ENCODE results near the gene CCDC142. TPM values are rescaled to one million over a fixed set of nuclear protein-coding genes. Genes with fewer than 3 reads are reported as not detected.

Gene CCDC142
- total and polyA plus RNA-seq, 9 of the 15 experiments (the other 6 are each of a cell fraction or from before 2014, with no cell fraction given), result 0.55 to 11.7 (median 7.2) TPM

DNA sequence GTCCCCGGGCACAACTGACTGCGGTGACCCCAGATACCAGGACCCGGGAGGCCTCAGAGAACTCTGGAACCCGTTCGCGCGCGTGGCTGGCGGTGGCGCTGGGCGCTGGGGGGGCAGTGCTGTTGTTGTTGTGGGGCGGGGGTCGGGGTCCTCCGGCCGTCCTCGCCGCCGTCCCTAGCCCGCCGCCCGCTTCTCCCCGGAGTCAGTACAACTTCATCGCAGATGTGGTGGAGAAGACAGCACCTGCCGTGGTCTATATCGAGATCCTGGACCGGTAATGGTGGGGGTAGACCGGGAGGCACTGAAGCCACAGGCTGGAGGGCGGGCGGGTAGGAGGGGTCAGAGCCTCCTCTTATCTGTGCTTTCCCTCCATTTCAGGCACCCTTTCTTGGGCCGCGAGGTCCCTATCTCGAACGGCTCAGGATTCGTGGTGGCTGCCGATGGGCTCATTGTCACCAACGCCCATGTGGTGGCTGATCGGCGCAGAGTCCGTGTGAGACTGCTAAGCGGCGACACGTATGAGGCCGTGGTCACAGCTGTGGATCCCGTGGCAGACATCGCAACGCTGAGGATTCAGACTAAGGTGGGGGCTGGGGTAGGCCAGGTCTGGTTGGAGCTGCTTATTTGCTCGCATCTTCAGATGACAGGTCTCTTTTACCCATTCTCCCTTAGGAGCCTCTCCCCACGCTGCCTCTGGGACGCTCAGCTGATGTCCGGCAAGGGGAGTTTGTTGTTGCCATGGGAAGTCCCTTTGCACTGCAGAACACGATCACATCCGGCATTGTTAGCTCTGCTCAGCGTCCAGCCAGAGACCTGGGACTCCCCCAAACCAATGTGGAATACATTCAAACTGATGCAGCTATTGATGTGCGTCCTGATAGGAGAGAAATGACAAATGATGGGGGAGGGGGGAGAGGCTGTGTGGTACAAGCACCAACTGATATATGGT, 47.7 kb upstream of the CCDC142 start (continued):
- TF ChIP-seq HNRNPH1 (optimal IDR thresholded peaks at IDR 0.05; ENCODE audit: low read depth, low read length) (no peak), CREBBP (IDR thresholded peaks at IDR 0.05; ENCODE audit: low read depth, low read length) (no peak), TAF7 (tag; IDR thresholded peaks at IDR 0.05) (no peak), FOS (IDR thresholded peaks at IDR 0.05; ENCODE audit: extremely low read depth, insufficient read length) (no peak), BHLHE40 (IDR thresholded peaks at IDR 0.05; ENCODE audit: low read length) (peak; percentile 66), HDAC1 (IDR thresholded peaks at IDR 0.05) (peak in 1 of 2 experiments; percentile 79; a peak in 2 of 4 replicates), SOX6 (IDR thresholded peaks at IDR 0.05) (peak; percentile 78; the same call in 1 of the 2 replicates), POLR2G (IDR thresholded peaks at IDR 0.05; ENCODE audit: low read depth, low read length) (peak; percentile 68), ZBTB8A (IDR thresholded peaks at IDR 0.05; ENCODE audit: partially characterized antibody) (no peak)
- TF ChIP-seq, protein P1, sequence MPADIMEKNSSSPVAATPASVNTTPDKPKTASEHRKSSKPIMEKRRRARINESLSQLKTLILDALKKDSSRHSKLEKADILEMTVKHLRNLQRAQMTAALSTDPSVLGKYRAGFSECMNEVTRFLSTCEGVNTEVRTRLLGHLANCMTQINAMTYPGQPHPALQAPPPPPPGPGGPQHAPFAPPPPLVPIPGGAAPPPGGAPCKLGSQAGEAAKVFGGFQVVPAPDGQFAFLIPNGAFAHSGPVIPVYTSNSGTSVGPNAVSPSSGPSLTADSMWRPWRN (IDR thresholded peaks at IDR 0.05; ENCODE audit: low read depth), result no peak
- TF ChIP-seq, protein P2, sequence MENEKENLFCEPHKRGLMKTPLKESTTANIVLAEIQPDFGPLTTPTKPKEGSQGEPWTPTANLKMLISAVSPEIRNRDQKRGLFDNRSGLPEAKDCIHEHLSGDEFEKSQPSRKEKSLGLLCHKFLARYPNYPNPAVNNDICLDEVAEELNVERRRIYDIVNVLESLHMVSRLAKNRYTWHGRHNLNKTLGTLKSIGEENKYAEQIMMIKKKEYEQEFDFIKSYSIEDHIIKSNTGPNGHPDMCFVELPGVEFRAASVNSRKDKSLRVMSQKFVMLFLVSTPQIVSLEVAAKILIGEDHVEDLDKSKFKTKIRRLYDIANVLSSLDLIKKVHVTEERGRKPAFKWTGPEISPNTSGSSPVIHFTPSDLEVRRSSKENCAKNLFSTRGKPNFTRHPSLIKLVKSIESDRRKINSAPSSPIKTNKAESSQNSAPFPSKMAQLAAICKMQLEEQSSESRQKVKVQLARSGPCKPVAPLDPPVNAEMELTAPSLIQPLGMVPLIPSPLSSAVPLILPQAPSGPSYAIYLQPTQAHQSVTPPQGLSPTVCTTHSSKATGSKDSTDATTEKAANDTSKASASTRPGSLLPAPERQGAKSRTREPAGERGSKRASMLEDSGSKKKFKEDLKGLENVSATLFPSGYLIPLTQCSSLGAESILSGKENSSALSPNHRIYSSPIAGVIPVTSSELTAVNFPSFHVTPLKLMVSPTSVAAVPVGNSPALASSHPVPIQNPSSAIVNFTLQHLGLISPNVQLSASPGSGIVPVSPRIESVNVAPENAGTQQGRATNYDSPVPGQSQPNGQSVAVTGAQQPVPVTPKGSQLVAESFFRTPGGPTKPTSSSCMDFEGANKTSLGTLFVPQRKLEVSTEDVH (IDR thresholded peaks at IDR 0.05; ENCODE audit: low read depth, partially characterized antibody), result peak; percentile 45
- TF ChIP-seq, protein P3, sequence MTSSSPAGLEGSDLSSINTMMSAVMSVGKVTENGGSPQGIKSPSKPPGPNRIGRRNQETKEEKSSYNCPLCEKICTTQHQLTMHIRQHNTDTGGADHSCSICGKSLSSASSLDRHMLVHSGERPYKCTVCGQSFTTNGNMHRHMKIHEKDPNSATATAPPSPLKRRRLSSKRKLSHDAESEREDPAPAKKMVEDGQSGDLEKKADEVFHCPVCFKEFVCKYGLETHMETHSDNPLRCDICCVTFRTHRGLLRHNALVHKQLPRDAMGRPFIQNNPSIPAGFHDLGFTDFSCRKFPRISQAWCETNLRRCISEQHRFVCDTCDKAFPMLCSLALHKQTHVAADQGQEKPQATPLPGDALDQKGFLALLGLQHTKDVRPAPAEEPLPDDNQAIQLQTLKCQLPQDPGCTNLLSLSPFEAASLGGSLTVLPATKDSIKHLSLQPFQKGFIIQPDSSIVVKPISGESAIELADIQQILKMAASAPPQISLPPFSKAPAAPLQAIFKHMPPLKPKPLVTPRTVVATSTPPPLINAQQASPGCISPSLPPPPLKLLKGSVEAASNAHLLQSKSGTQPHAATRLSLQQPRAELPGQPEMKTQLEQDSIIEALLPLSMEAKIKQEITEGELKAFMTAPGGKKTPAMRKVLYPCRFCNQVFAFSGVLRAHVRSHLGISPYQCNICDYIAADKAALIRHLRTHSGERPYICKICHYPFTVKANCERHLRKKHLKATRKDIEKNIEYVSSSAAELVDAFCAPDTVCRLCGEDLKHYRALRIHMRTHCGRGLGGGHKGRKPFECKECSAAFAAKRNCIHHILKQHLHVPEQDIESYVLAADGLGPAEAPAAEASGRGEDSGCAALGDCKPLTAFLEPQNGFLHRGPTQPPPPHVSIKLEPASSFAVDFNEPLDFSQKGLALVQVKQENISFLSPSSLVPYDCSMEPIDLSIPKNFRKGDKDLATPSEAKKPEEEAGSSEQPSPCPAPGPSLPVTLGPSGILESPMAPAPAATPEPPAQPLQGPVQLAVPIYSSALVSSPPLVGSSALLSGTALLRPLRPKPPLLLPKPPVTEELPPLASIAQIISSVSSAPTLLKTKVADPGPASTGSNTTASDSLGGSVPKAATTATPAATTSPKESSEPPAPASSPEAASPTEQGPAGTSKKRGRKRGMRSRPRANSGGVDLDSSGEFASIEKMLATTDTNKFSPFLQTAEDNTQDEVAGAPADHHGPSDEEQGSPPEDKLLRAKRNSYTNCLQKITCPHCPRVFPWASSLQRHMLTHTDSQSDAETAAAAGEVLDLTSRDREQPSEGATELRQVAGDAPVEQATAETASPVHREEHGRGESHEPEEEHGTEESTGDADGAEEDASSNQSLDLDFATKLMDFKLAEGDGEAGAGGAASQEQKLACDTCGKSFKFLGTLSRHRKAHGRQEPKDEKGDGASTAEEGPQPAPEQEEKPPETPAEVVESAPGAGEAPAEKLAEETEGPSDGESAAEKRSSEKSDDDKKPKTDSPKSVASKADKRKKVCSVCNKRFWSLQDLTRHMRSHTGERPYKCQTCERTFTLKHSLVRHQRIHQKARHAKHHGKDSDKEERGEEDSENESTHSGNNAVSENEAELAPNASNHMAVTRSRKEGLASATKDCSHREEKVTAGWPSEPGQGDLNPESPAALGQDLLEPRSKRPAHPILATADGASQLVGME (CRISPR knock-in tag; IDR thresholded peaks at IDR 0.05), result no peak
- TF ChIP-seq, protein P4, sequence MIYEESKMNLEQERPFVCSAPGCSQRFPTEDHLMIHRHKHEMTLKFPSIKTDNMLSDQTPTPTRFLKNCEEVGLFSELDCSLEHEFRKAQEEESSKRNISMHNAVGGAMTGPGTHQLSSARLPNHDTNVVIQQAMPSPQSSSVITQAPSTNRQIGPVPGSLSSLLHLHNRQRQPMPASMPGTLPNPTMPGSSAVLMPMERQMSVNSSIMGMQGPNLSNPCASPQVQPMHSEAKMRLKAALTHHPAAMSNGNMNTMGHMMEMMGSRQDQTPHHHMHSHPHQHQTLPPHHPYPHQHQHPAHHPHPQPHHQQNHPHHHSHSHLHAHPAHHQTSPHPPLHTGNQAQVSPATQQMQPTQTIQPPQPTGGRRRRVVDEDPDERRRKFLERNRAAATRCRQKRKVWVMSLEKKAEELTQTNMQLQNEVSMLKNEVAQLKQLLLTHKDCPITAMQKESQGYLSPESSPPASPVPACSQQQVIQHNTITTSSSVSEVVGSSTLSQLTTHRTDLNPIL (CRISPR knock-in tag; IDR thresholded peaks at IDR 0.05), result no peak

Data from K562 (cell line).